GM12878 (cell line): ENCODE measurements around the gene LCP1. TPM values are rescaled to one million over a fixed set of nuclear protein-coding genes. Genes with fewer than 3 reads are reported as not detected.

Experiments used
- ATAC-seq: fragments of 200-7000 bp; cut with Tn5 transposase; 3 replicates; pipeline ENCODE4 v1.9.1; 2020; ENCODE audit warnings: mild to moderate bottlenecking, moderate library complexity
- BruUV-seq: library from RNA; stranded (reverse); fragments of 400-500 nt; replicated peaks from 2 replicates; lab custom pipeline; 2021; lab: Mats Ljungman, UMichigan
- CTCF ChIA-PET: fragments of 300-600 bp; sonication (Branson Sonifier 250); formaldehyde crosslinking; extraction: SDS; loops from one replicate; lab custom pipeline; 2021; ENCODE audit warnings: inconsistent platforms; lab: Yijun Ruan, JAX
- POLR2A ChIA-PET: fragments of 350-600 bp; formaldehyde crosslinking; extraction: SDS; loops from one replicate; lab custom pipeline; 2021; ENCODE audit warnings: inconsistent platforms; lab: Charles Lee
- RAD21 ChIA-PET: fragments of 300-600 bp; sonication (Branson Sonifier 250); formaldehyde crosslinking; loops from one replicate; lab custom pipeline; 2023; ENCODE audit warnings: antibody characterized with exemption; ENCODE audit not compliant: unreplicated experiment; lab: Charles Lee
- SMC1A ChIA-PET: fragments of 300-600 bp; sonication (Branson Sonifier 250); formaldehyde crosslinking; loops from one replicate; lab custom pipeline; 2023; ENCODE audit not compliant: unreplicated experiment, uncharacterized antibody; lab: Charles Lee
- DNase-seq: peaks from one replicate; pipeline ENCODE4 v3.0.0-alpha.2; 2011; ENCODE audit warnings: low read depth, low spot score
- FAIRE-seq: peaks from 3 replicates; lab custom pipeline; 2011; peaks lifted over from hg19 to GRCh38; lab: Jason Lieb, UNC
- H2AFZ ChIP-seq: 2 replicates; pipeline ENCODE4 v1.6.0; 2011; ENCODE audit warnings: low read depth, low read length, control low read depth; ENCODE audit not compliant: control insufficient read depth
- H3K27ac ChIP-seq: 2 replicates; pipeline ENCODE4 v1.5.1; 2011; ENCODE audit warnings: control low read depth; ENCODE audit not compliant: control insufficient read depth, insufficient read depth
- H3K27me3 ChIP-seq, 2 experiments: replicated peaks in 1 of 2; 2 replicates each; pipeline versions ENCODE4 v1.6.0 to v1.6.1; 2011; ENCODE audit warnings: low read length in 1 of 2; ENCODE audit not compliant: control insufficient read depth in 2 of 2, insufficient read depth in 2 of 2
- H3K36me3 ChIP-seq, 2 experiments: 2 replicates each; pipeline ENCODE4 v1.5.1; 2011; ENCODE audit warnings: low read length in 1 of 2; ENCODE audit not compliant: control insufficient read depth in 2 of 2, insufficient read depth in 2 of 2
- H3K4me1 ChIP-seq: 2 replicates; pipeline ENCODE4 v1.6.1; 2011; ENCODE audit warnings: mild to moderate bottlenecking, low read length, moderate library complexity, mixed read lengths; ENCODE audit not compliant: control insufficient read depth, insufficient read depth
- H3K4me2 ChIP-seq: 2 replicates; pipeline ENCODE4 v1.6.0; 2011; ENCODE audit warnings: control low read depth; ENCODE audit not compliant: control insufficient read depth, insufficient read depth
- H3K4me3 ChIP-seq: fragments of 200-600 bp; sonication (generic); 2 replicates; pipeline ENCODE4 v1.5.1; 2016
- H3K79me2 ChIP-seq: 2 replicates; pipeline ENCODE4 v1.6.0; 2011; ENCODE audit warnings: low read length; ENCODE audit not compliant: control insufficient read depth, insufficient read depth
- H3K9ac ChIP-seq: 2 replicates; pipeline ENCODE4 v1.8.0; 2011; ENCODE audit warnings: low read length, control low read depth, mixed read lengths; ENCODE audit not compliant: control insufficient read depth, insufficient read depth
- H3K9me3 ChIP-seq: replicated peaks from 3 replicates; pipeline ENCODE4 v1.5.1; 2011; ENCODE audit warnings: mild to moderate bottlenecking, low read length; ENCODE audit not compliant: control insufficient read depth, insufficient read depth
- H4K20me1 ChIP-seq: 2 replicates; pipeline ENCODE4 v1.6.0; 2011; ENCODE audit not compliant: control insufficient read depth, insufficient read depth
- CEBPZ ChIP-seq: fragments of 150-350 bp; IDR thresholded peaks from 2 replicates; pipeline ENCODE4 v1.6.1; 2016; ENCODE audit warnings: low read depth, low read length
- CUX1 ChIP-seq: IDR thresholded peaks from 2 replicates; pipeline ENCODE4 v1.6.1; 2012; ENCODE audit warnings: improper control_type of control experiment, low read depth, low read length; ENCODE audit not compliant: insufficient replicate concordance
- HSF1 ChIP-seq: fragments of 150-350 bp; IDR thresholded peaks from 2 replicates; pipeline ENCODE4 v1.6.1; 2014; ENCODE audit warnings: mild to moderate bottlenecking, low read depth, low read length
- WRNIP1 ChIP-seq: IDR thresholded peaks from 2 replicates; pipeline ENCODE4 v1.6.1; 2011; ENCODE audit warnings: low read depth, low read length, improper control_type of control experiment, borderline replicate concordance
- ZNF687 ChIP-seq: fragments of 450-650 bp; IDR thresholded peaks from 2 replicates; pipeline ENCODE4 v1.6.1; 2017; ENCODE audit warnings: mild to moderate bottlenecking, moderate library complexity
- WGBS: methylation state at CpG from one replicate; pipeline ENCODE4 v1.1.6; 2016; ENCODE audit warnings: low lambda C conversion rate; ENCODE audit not compliant: insufficient replicate concordance, insufficient coverage; ENCODE audit errors: missing lambda C conversion rate; 5-methylcytosine and 5-hydroxymethylcytosine counted together
- in situ Hi-C: fragments of 300-500 bp; cut with MboI; formaldehyde crosslinking; loops from 9 replicates; pipeline ENCODE4 v1.14.3; 2018; ENCODE audit warnings: mixed read lengths
- intact Hi-C: fragments of 100-400 bp; cut with micrococcal nuclease; formaldehyde crosslinking; loops from one replicate; pipeline ENCODE4 v1.14.2; 2022; ENCODE audit not compliant: unreplicated experiment
- polyA plus RNA-seq, 11 experiments: library from polyadenylated mRNA; depleted of rRNA in 4 of 11; unstranded in 6 of 11; stranded (reverse) in 5 of 11; fragments of >200 nt; fragmentation: Nextera tagmentation in 4 of 11; fragmentation: Illumina TruSeq in 1 of 11; extraction: Ambion mirVana in 4 of 11; extraction: Trizol in 1 of 11; gene quantifications; 1 replicate in 1 of 11; 2 replicates in 10 of 11; pipeline versions ENCODE4 v1.2.1 to v1.2.3, GENCODE V29; 2011 to 2016; ENCODE audit warnings: inconsistent platforms in 2 of 11, missing spikeins in 2 of 11, low read depth in 1 of 11
- total RNA-seq, 4 experiments: library from RNA; depleted of rRNA in 3 of 4; stranded (reverse); fragments of >200 nt in 3 of 4; fragmentation: Illumina TruSeq in 1 of 4; extraction: Trizol in 1 of 4; gene quantifications; 2 replicates each; pipeline versions ENCODE4 v1.2.1 to v1.2.3, GENCODE V29; 2013 to 2021

LCP1 gene
- total and polyA plus RNA-seq, 10 of the 15 experiments (the other 5 are each of a cell fraction or from before 2014, with no cell fraction given), result 775 to 2,201 (median 1,556) TPM

- intact Hi-C loops (no loop called here), in situ Hi-C loops (no loop called here)
- no peaks in the 10 kb centered on the region for H3K36me3 ChIP-seq
- ChIA-PET POLR2A (no interaction called here), CTCF (interaction anchor here (0.7 to 1.9 kb wide), 6 partner anchors 10 to 396 kb away, joined by 3 to 5 read pairs (median 4); no protein-coding TSS in a partner anchor), SMC1A (interaction anchor here (0.9 to 1.1 kb wide), 3 partner anchors 8 to 79 kb away, joined by 3 to 4 read pairs (median 4); no protein-coding TSS in a partner anchor), RAD21 (interaction anchor here (0.6 to 1.3 kb wide), 2 partner anchors 13 to 122 kb away, joined by 3 read pairs; no protein-coding TSS in a partner anchor)
- DNase-seq (no peak), ATAC-seq (no peak), FAIRE-seq (no peak)
- no peaks in the 10 kb centered on the region for H3K79me2 ChIP-seq
- H3K4me1 ChIP-seq, result peaks cover 13% of the 10 kb centered on the region; the same call in 1 of the 2 replicates
- no peak overlapping the region for H3K4me3 ChIP-seq
- no peaks in the 10 kb centered on the region for H4K20me1 ChIP-seq
- no peak overlapping the region for H3K9ac ChIP-seq
- H3K27me3 ChIP-seq, result no peaks in the 10 kb centered on the region
- no peak overlapping the region for H3K4me2 ChIP-seq
- H2AFZ ChIP-seq, result no peak overlapping the region
- no peaks in the 10 kb centered on the region for H3K9me3 ChIP-seq
- WGBS, result 87% methylated on average over 5 of the region's 5 CpGs
- BruUV-seq, result no TSS peak
- no peak overlapping the region for H3K27ac ChIP-seq
- no peak for TF ChIP-seq CUX1
- TF ChIP-seq WRNIP1, result no peak
- no peak for TF ChIP-seq ZNF687
- no peak for TF ChIP-seq CEBPZ
- TF ChIP-seq HSF1, result no peak
Observed at GRCh38 chr13:46202966-46203365, 21.0 kb upstream of the LCP1 start.
